GM19035 (cell line): ENCODE data around the gene TICRR.
A peak's percentile ranks its signal among the peaks of the same experiment; 100 is the strongest.

ENCODE experiments used
- ATAC-seq: cut with Tn5 transposase; IDR thresholded peaks from one replicate; pipeline ENCODE4 v1.9.1; 2021; ENCODE audit not compliant: unreplicated experiment

Gene TICRR

DNA sequence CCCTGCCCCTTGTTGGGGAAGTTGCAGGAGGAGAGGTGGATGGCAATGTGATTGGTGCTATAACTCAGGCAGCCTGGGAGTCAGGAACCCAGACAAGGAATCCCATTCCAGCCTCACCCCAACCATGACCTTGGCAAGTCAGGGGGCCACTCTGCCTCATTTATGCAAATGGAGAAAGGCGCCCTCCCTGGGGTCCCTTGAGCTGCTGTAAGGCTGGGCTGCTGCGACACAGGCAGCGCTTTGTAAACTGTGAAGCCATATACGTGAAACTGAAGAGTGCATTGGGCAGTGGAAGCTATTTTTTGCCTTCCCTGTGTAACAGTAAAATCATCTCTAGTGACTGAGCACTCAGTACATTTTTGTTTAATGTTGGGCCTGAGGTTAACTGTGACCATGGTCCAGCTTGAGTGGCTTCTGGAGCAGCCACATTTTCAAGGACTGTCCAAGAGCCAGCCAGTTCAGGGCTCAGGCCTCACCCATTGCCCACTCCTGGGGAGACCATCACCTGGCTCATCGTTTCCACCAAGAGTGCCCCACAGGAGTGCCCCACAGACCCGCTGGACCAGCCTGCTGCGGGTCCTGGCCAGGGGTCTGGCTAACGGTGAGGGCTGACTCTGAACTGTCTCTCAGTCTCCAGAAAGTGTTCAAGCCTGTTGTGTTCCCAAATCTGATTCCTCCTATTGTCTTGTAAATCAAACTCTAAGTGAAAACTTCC, 52.1 kb downstream of the TICRR start:
- no peak for ATAC-seq

GRCh38 chr15:89628301-89628700, 53.0 kb downstream of the TICRR start:
- no peak for ATAC-seq

GRCh38 chr15:89628806-89629715, 53.8 kb downstream of the TICRR start:
- ATAC-seq, result no peak

DNA sequence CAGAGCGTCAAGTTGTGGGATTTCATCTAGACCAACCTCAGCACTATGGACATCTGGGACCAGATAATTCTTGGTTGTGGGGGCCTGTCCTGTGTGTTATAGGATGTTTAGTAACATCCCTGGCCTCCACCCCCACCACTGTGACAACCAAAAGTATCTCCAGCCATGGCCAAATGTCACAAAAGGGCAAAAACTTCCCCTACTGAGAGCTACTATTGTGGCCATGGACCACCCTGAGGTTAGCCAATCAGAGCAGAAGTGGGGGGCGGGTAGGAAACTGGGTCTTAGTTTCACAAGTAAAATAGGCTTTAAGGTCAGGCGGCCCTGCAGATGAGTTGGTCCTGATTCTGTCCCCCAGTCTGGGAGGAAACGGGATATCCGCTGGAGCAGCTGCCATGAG, 54.6 kb downstream of the TICRR start:
- no peak for ATAC-seq

GRCh38 chr15:89630260-89630659, 55.0 kb downstream of the TICRR start:
- ATAC-seq, result no peak

DNA sequence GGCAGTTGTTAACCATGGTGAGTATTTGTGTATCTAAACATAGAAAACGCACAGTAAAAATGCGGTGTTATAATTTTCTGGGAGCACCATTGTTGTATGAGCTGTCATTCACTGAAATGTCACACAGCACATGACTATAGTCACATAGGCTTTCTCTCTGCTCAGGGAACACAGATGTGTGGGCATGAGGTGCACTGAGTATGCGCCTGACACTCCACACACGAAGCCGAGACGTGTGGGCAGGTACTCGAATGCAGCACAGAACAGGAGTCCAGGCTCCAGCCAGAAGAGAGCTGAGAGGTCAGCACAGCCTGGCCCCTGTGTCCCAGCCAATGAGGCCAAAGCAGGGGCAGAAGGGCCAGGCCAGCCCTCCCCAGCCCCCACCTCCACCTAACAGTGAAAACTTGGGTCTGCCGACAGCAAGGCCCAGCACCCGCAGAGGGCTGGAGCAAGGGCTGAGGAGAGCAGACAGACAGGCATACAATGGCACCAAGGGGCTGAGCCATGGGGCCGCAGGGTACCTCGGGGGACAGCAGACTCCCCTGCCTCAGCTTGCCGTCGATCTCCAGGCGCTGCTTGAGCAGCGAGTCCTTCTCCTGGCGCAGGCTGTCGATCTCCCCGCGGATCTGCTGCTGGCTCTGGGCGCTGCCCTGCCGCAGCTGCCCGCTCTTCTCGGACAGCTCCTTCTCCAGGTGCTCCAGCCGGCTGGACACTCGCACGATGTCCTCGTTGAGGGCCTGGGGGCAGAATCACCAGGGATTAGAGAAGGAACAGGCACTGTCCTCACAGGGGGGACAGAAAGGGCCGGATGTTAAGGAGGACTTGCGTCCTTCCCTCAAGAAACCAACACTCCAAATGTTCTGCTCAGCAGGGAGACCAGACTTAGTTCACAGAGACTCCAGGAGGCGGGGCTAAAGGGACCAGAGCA, 56.0 kb downstream of the TICRR start:
- no peak for ATAC-seq

DNA sequence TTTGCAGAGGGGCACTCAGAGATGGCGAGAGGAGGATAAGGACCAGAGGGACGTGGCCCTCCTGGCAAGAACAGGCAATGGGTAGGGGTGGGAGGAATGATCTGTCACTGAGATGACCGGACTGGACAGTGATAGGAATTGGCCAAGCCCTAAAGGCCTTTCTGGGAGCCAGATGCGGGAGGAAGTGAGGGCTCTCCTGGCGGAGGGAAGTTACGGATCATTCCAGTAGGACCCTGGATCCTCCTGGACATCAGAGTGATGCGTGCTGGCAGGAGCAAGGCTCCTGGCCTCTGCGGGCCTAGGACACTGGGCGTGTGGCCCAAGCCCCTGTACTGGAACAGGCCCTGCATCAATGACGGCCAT, 56.6 kb downstream of the TICRR start:
- ATAC-seq, result no peak

DNA sequence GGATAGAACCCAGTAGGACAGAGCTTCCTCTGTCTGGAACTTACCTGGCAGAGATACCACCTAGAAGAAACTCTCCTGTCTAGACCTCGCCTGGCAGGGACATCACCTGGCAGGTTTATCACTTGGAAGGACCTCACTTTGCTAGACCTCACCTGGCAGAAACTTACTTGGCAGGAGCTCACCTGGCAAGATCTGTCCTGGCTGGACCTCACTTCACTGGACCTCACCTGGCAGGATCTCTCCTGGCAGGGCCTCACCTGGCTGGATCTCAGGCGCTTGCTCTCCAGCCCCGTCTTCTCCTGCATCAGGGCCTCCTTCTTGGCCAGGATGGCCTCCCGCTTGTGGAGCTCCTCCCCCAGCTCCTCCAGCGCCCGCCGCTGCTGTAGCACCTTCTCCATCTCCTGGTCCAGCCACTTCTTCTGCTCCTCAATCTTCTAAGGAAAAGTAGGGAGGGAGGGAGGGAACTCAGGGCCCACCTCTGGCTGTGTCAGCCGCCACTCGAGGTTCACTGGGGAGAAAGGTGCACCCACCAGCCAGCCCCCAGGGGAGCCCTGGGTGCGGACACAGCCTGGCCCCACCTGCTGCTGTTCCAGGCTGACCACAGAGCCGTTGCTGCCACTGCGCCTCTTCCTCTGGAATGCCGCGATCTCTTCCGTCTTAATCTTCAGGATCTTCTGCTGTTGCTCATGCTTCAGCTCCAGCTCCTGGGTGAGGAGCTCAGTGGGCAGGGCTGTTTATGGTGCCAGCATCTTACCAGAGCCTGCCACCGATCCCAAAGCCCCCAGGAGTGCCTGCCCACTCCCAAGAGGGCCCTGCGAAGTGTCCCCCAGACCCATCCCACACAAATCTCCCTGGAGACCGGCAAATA, 57.5 kb downstream of the TICRR start:
- no peak for ATAC-seq

DNA sequence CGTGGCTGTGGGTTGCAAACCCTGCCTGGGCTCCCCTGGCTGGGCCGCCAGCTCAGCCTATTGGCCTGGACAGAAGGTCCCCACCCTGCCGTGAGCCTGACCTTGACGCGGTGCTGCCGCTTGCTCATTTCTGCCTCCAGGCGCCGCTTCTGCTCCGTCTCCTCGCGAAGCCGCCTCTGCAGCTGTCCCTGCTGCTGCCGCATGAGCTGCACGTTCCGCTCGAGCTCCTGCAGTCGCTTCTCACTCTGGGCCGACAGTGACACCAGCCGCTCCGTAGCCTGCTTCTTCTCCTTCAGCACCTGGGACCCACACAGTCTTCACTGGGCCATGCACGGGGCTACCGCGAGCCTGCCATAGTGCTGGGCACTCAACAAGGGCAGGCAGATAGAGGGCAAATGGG, 58.3 kb downstream of the TICRR start:
- no peak for ATAC-seq

DNA sequence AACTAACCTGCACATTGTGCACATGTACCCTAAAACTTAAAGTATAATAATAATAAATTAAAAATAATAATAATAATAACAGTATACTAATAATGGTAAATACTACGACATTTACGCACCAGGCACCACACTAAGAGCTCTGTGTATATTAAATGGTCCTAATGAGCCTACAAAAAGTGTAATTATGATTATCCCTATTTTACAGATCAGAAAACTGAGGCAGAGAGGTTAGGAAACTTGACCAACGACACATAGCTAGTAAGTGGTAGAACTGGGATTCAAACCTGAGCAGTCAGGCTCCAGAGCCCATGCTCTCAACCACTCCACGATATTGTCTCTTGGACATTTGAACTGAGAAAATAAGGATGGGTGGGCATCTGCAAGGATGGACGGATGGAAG, 65.0 kb downstream of the TICRR start:
- no peak for ATAC-seq

- ATAC-seq, result no peak
These were observed 65.8 kb downstream of the TICRR start for GRCh38 chr15:89641053-89641452.

DNA sequence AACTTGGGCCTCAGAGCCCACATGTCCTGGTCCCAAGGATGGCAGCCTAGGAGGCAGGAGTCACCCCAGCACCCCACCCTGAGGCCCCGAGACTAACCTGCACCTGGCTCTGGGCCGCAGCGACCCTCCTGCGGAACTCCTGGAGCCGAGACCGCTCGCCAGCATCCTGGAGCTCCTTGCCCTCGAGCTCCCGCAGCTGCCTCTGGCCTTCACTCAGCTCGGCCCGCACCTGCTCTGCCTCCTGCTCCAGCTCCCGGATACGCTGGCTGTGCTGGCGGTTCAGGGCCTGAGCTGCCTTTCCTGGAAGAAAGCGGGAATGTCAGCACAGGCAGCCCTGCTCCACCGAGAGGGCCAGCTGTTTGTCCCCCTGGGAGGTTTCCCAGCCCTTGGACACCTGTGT, 66.8 kb downstream of the TICRR start:
- no peak for ATAC-seq

DNA sequence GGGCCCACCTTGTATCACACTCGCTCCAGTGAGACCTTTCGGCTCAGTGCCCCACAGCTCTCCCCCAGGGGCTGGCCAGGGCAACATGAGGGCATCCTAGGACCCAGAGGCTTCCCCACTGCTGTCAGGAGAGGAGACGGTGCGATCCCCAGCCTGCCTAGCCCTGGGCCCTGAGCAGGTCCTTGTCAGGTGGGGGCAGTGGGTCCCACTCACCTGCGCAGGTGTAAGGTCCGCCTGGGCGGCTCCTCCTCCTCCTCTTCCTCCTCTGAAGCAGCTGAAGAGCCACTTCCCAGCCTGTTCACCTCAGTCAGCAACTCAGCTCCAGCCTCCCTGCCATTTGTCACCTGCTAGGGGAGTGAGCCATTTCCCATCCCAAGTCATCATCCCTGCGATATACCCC, 70.4 kb downstream of the TICRR start:
- no peak for ATAC-seq

DNA sequence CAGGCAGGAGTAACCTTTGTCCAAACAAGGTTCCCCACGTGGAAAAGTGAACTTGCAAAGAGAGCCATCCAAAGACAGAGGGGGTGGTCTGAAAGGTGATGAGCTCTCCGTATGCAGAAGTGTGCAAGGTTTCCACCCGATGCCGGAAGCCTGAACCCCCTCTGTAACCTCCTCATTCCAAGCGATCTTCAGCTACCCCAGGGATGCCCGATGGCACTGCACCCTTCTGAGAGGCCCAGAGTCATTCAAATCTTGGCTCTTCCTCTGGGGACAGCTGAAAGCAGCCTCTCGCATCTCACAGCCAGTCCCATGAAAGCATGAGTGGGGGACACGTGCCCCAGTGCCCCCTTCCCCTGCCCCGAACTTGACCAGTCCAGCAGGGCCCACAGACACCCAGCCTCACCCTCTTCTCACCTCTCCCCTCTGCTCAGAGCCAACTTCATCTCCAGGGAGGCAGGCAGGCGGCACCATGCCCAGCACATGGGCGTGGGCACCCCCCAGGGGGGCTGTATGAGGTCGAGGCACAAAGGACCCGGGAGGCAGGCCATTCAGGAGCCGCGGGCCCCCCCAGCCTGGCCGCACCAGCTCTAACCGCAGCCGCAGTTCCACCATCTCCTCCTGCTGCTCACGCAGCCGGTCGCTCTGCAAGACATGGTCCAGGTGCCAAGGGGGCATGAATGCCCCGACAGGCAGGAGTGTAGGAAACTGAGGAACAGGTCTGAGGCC, 71.3 kb downstream of the TICRR start:
- no peak for ATAC-seq

DNA sequence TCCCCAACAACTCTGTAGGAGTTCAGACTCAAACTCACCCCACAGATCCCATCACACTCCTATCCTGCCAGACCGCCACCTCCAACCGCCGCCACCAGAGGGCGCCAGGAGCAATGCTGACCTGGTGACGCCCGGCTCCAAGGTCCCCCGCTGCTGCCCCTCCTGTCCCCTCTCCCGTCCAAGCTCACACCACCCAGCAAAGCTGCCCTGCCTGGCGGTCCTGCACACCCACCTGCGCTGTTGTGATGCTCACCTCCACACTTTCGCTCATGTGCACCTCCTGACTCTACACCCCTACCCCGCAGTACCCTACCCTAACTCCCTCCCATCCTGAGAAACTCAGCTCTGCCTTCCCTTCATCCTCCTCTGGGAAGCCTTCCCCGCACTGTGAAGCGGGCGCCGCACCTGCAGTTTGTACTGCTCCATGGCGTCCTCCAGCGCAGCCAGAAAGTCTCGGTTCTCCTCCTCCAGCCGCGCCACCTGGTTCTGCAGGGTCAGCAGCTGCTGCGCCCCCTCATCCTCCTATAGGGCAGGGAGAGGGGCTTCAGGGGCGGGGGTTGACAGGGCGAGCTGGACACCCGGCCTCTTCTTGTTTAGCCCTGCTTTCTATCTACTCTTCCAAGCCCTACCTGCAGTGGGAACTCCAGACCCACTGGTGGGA, 72.1 kb downstream of the TICRR start:
- ATAC-seq, result peak; percentile 55

DNA sequence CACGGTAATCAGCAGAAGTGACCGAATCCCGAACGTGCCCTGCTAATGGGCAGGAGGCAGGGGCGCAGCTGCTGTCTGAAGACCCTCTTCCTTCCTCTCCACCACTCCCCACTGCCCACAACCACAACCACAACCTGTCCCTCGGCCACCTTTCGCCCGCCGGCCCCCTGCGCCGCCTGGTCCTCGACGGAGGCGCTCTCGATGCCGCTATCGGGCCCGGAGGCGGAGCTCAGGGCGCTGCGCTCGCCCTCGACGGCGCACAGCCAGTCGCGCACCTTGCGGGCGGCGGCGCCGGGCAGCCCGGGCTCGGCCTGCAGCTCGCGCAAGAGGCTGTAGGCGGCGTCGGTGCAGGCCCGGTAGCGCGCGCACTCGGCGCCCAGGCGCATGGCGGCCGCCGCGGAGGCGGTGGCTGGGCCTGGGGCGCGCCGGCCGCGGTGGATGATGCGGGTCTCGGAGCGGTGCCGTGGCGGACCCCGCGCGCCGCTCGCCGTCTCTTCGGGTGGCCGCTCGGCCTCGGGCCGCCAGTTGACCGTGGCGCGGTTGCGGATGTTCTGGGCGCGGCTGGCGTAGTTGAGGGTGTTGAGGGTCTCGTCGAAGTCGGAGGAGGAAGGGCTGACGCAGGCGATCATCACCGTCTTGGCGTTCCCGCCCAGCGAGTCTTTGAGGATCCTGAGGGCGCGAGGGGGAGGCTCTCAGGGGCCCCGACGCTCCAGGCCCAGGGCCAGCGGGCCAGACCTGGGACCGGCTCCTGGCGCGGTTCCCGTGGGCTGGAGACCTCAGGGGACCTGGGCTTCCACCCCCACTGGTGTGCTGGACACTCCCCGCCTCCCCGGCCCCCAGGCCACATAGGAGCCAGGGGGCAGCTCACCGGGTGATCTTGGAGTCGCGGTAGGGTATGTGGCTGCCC, 73.1 kb downstream of the TICRR start:
- ATAC-seq, result no peak

DNA sequence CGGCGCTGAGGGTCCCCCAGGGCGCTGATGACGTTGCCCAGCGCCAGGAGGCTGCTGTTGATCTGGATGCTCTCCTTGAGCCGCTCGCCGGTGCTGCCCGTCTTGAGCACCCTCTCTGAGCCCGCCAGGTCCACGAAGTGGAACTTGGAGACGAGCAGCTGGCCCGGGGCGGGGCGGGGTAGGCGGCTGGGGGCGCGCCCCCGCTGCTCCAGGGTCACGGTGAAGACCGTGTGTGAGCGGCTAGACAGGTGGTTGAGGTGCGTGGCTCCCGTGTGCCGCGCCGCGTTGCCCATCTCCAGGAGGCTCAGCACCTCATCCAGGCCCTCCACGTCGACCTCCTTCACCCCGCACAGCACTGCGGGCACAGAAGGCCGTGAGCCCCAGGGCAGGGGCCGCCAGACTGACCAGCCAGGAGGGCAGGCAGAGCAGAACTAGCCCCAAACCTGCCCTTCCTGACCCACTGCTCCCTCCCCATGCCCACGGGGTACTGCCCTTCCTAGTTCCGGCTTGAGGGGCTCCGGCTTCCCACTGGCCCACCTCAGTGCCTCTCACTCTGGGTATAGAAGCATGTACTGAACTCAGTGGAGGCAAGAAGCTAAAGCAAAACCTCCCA, 73.8 kb downstream of the TICRR start:
- no peak for ATAC-seq

DNA sequence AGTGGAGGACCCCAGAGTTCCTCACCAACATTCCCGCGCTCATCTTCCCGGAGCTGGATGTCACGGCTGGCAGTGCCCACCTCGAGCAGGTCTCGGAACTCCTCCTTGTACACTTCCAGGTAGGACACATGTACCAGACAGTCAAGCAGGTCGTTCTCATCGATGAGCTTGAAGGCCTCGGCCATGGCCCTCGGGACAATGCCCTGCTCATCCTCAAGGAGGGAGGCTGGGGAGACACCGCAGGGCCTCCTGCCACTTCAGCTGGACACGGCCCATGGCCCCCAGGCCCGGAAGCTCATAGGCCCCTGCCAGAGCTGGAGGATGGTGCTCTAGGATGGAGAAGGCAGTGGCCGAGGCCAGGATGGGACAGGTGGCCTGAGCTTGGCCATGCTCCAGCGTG, 74.4 kb downstream of the TICRR start:
- ATAC-seq, result no peak
